ENCODE data around the gene SNX5.
A peak's percentile ranks its signal among the peaks of the same experiment; 100 is the strongest.

The SNX5 gene

GRCh38 chr20:17939622-17940223 is 28.9 kb downstream of the SNX5 start:
- TF ChIP-seq MAX (IDR thresholded peaks at IDR 0.05) (no peak), TCF12 (IDR thresholded peaks at IDR 0.05; ENCODE audit: low read depth) (no peak; the same call in 1 of the 2 replicates), RAD21 (IDR thresholded peaks at IDR 0.05; ENCODE audit: low read depth) (no peak), TAF1 (IDR thresholded peaks at IDR 0.05; ENCODE audit: low read depth) (no peak), CREB1 (IDR thresholded peaks at IDR 0.05; ENCODE audit: low read depth) (no peak), TEAD4 (IDR thresholded peaks at IDR 0.05) (no peak), EGR1 (IDR thresholded peaks at IDR 0.05) (no peak), REST (IDR thresholded peaks at IDR 0.05; ENCODE audit: low read depth) (no peak), EP300 (IDR thresholded peaks at IDR 0.05; ENCODE audit: borderline replicate concordance) (no peak), ZBTB7A (IDR thresholded peaks at IDR 0.05; ENCODE audit: low read depth) (no peak), YY1 (IDR thresholded peaks at IDR 0.05; ENCODE audit: low read depth) (no peak)

- TF ChIP-seq REST (IDR thresholded peaks at IDR 0.05; ENCODE audit: low read depth), result no peak
- no peak for TF ChIP-seq USF1 (IDR thresholded peaks at IDR 0.05)
- no peak for TF ChIP-seq FOXM1 (IDR thresholded peaks at IDR 0.05; ENCODE audit: borderline replicate concordance, low read depth)
- no peak for TF ChIP-seq ZBTB7A (IDR thresholded peaks at IDR 0.05; ENCODE audit: low read depth)
- peak; percentile 49 for TF ChIP-seq RAD21 (IDR thresholded peaks at IDR 0.05; ENCODE audit: low read depth)
- no peak for TF ChIP-seq NFIC (IDR thresholded peaks at IDR 0.05)
These were observed 29.5 kb downstream of the SNX5 start for GRCh38 chr20:17938871-17939619.

- TF ChIP-seq YY1 (IDR thresholded peaks at IDR 0.05; ENCODE audit: low read depth) (no peak), TCF12 (IDR thresholded peaks at IDR 0.05; ENCODE audit: low read depth) (no peak), ZBTB7A (IDR thresholded peaks at IDR 0.05; ENCODE audit: low read depth) (no peak), FOXM1 (IDR thresholded peaks at IDR 0.05; ENCODE audit: borderline replicate concordance, low read depth) (no peak), TAF1 (IDR thresholded peaks at IDR 0.05; ENCODE audit: low read depth) (no peak), REST (IDR thresholded peaks at IDR 0.05; ENCODE audit: low read depth) (no peak), RAD21 (IDR thresholded peaks at IDR 0.05; ENCODE audit: low read depth) (no peak), CREB1 (IDR thresholded peaks at IDR 0.05; ENCODE audit: low read depth) (no peak), EP300 (IDR thresholded peaks at IDR 0.05; ENCODE audit: borderline replicate concordance) (no peak)
These were observed 31.5 kb downstream of the SNX5 start for GRCh38 chr20:17936761-17937732.

- TF ChIP-seq FOXM1 (IDR thresholded peaks at IDR 0.05; ENCODE audit: borderline replicate concordance, low read depth) (no peak), EGR1 (IDR thresholded peaks at IDR 0.05) (no peak)
These were observed 32.3 kb downstream of the SNX5 start for GRCh38 chr20:17936286-17936760.
